SH-SY5Y (cell line): Measurements from ENCODE around the gene ACOT9.

Experiments
- GATA2 ChIP-seq: IDR thresholded peaks from 2 replicates; pipeline ENCODE4 v1.6.1; 2011; ENCODE audit warnings: mild to moderate bottlenecking, low read depth, low read length
- GATA3 ChIP-seq: IDR thresholded peaks from 2 replicates; pipeline ENCODE4 v1.6.1; 2011; ENCODE audit warnings: low read depth, mild to moderate bottlenecking, low read length, moderate library complexity

DNA sequence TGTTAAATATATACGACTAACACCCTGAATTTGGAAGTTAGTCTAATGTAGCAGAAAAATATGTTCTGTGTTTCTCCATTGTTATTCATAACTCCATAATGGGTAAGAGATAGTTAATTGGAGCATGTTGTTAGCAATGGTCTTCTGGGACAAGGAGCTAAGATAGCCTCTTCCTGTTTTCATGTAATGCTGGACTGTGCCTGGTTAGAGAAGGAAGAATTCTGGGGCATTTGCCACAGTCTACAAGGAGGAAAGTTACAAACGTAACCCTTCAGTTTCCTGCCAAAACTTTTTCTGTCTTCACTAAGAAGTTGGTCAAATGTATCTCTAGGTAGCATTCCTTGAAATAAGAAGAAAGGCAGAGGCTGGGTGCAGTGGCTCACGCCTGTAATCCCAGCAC, 70.0 kb downstream of the ACOT9 start:
- TF ChIP-seq GATA2 (no peak), GATA3 (no peak)
